Measurements from ENCODE around the gene GRIK2. TPM values are rescaled to one million over a fixed set of nuclear protein-coding genes. Genes with fewer than 3 reads are reported as not detected.

The GRIK2 gene
- total RNA-seq, 1 donor from 2014 or later, result 3.7 TPM

- DNase-seq, result no peak
Measured at GRCh38 chr6:101799531-101799930, 406.0 kb downstream of the GRIK2 start.

DNA sequence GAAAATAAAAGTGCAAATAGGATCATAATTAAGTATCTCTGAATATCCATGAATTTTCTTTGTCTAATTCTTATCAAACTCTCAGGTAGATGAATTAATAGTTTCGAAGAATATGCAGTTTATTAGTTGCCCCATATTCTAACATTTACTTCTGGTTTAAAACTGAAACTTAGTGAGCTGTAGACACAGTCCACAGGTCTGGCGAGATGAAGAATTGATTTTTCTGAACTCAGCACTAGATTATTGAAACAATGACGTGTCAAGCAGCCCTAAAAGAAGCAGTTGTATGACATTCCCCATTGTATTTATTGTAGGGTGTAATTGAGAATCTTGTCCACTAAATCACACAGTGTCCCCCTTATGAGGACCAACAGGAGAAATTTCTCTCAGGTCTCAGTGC, 407.1 kb downstream of the GRIK2 start:
- DNase-seq, result no peak

DNA sequence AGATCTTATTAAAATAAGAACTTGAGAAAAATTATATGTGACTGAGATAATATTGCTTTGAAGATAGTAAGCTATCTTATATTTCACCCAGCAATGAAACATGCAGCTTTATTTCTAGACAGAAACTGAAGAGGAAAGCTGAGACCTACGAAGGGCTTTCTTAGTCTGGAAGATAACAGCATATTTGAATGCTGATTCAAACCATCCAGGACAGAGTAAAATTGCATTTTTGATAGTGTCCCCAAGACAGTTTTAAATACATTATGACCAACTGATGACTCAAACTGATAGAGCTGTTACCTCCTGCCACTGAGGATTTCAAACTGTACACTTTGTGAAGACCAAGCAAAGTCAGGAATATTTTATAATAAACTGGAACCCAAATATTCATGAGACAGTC, 409.6 kb downstream of the GRIK2 start:
- no peak for DNase-seq

DNA sequence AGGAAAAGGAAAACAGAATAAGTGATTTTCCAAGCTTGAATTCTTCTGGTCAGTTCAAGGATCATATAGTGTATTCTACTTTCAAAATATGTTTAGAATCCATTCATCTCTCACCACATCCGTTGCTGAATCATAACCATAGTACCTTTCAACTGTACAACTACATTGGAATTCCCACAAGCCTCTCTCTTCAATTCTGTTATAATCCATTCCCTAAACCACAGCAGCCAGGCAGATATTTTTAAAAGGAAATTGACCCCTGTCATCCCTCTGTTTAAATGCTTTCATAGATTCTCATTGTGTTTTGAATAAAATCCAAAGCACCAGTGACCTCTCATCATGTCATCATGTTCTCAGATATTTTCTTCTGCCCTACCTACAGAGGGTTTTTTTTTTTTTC, 412.7 kb downstream of the GRIK2 start:
- no peak for DNase-seq

GRCh38 chr6:101811108-101811507, 417.6 kb downstream of the GRIK2 start:
- no peak for DNase-seq

GRCh38 chr6:101816716-101817115, 423.2 kb downstream of the GRIK2 start:
- DNase-seq, result no peak

- DNase-seq, result no peak
Measured at GRCh38 chr6:101818051-101818450, 424.5 kb downstream of the GRIK2 start.

DNA sequence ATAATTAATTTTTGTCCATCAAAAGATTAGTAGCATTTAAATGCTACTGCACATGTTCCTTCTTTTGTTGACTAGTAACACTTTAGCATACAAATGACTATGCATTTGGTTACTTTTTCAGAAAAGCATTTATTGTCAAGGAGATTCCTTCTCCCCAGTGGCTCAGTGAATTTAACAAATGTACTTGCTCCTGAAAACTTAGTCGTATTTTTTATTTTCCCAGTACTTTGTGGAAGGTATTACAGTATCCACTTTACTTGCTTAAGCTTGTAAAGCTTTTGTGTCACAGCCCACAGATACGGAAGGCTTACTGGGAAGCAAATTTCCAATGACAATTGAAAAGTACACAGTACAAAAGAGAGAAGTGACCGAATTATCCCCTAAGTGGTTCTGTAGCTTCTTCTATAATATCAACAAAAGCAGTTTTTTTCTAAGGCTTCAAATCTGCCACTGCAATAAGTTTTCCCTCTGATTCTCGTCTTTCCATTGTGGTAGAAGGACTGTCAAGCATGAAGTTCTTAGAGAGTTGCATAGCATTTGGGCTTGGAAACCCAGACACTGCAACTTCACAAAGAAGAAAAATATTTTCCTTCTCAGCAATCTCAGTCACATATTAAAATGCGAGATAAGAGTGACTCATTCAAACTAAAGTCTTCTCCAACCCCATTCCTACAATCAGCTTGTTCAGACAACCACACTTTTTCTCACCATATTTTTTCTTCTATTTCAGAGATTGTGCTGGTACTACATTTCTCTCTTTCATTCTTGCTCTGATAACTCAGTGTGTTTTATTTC, 431.2 kb downstream of the GRIK2 start:
- no peak for DNase-seq

- DNase-seq, result no peak
Measured at GRCh38 chr6:101826269-101826668, 432.8 kb downstream of the GRIK2 start.

GRCh38 chr6:101826678-101827077, 433.2 kb downstream of the GRIK2 start:
- no peak for DNase-seq

GRCh38 chr6:101830501-101831031, 437.1 kb downstream of the GRIK2 start:
- DNase-seq, result no peak

DNA sequence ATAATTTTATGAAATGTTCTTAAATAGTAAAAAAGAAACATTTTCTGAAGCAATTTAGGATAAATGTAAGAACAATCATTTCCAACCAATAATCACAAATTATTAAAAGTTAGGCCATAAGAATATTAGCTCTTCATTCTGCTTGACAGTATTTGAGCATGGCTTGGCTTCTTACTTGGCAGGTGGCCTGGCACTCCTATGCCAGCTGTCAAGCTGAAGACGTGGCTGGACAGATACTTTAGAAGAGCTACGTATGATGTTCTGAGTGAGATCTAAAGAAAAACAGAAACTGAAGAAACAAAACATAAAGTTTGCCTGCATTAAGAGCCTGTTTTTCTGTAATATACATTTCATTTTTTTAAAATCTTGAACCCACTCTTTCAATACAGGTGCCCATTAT, 438.9 kb downstream of the GRIK2 start:
- DNase-seq, result no peak

GRCh38 chr6:101840100-101840499, 446.6 kb downstream of the GRIK2 start:
- DNase-seq, result no peak

- no peak for DNase-seq
Measured at GRCh38 chr6:101845172-101845571, 451.7 kb downstream of the GRIK2 start.

- DNase-seq, result no peak
Measured at GRCh38 chr6:101845621-101846020, 452.1 kb downstream of the GRIK2 start.

DNA sequence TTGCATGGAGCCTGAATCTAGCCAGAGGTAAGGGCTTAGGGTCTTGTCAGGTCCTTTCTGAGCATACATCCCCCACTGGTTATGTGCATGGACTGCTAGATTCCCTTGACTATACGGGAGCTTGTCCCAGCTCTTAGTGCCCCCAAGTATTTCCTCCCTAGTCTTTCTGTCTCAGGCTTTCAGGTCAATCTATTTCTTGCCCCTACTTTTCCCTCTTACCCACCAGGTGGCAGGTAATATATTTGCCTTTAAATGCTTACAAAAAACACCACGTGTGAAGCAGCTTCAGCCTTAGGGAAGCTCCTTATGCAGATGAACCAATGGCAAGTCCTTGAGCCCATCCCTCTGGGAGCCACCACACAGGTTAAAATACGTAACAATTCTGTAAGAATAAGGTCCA, 454.2 kb downstream of the GRIK2 start:
- no peak for DNase-seq

GRCh38 chr6:101851911-101852310, 458.4 kb downstream of the GRIK2 start:
- DNase-seq, result no peak

GRCh38 chr6:101853231-101854085, 459.9 kb downstream of the GRIK2 start:
- DNase-seq, result no peak

DNA sequence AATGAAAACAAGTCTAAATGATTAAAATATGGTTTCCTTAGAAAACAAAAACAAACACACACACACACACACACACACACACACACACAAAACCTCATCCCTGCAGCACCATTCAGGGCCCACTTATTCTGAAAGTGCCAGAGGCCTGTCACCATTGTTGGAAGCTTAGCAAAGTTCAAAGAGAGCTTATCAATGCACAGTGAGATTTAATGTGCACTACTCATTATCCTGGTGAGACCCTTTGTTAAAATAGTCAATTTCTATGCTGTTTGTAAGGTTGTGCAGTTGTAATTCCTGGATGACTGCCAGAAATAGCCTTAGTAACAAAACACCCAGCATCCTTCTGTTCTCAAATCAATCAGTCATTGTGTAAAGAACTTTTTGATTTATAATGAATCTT, 482.9 kb downstream of the GRIK2 start:
- no peak for DNase-seq

- no peak for DNase-seq
Measured at GRCh38 chr6:101878554-101879276, 485.2 kb downstream of the GRIK2 start.

- DNase-seq, result no peak
Measured at GRCh38 chr6:101879782-101880181, 486.3 kb downstream of the GRIK2 start.

GRCh38 chr6:101883505-101883904, 490.0 kb downstream of the GRIK2 start:
- DNase-seq, result no peak

DNA sequence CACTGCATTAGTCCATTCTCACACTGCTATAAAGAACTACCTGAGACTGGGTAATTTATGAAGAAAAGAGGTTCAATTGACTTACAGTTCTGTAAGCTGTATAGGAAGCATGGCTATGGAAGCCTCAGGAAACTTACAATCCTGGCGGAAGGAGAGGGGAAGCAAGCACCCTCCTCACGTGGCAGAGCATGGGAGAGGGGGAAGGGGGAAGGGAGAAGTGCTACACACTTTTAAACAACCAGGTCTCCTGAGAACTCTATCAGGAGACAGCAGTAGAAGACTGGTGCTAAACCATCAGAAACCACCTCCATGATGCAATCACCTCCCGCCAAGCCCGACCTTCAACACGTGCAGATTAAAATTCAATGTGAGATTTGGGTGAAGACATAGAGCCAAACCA, 494.0 kb downstream of the GRIK2 start:
- no peak for DNase-seq

Measured in skin of body (tissue), 2 donors.